Subcutaneous adipose tissue (tissue), 4 donors: ENCODE data around the gene ST6GALNAC2. TPM values are rescaled to one million over a fixed set of nuclear protein-coding genes. Genes with fewer than 3 reads are reported as not detected.

Experiments
- CTCF ChIP-seq: fragments of 450-650 bp; IDR thresholded peaks from one replicate; pipeline ENCODE4 v1.5.1; 2016; ENCODE audit warnings: low read depth, mild to moderate bottlenecking, control low read depth, antibody characterized with exemption, moderate library complexity
- total RNA-seq, 4 donors: library from RNA; depleted of rRNA; stranded (reverse); fragments of >200 nt; gene quantifications; one replicate each; pipeline ENCODE4 v1.1.0, GENCODE V29; 2016

Gene ST6GALNAC2
- total RNA-seq, 4 donors from 2014 or later: 4.2 to 18.0 (median 12.7) TPM

DNA sequence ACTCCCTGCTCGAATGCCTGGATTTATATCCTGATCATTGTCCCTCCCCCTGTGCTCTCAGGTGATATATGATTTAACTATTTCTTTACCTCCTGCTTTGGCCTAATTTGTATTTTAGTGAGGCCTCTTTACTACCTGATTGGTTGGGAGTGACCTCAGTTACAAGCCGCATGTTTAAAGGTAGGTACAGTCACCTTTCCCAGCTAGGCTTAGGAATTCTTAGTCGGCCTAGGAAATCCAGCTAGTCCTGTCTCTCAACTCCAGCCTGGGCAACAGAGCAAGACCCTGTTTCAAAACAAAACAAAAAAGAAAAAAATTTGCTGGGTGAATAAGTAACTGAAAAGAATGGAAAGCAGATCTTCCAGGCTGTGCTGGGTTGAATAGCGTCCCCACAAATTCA is 26.8 kb upstream of the ST6GALNAC2 start:
- TF ChIP-seq CTCF: no peak

- TF ChIP-seq CTCF: no peak
These were observed 26.1 kb upstream of the ST6GALNAC2 start for GRCh38 chr17:76611758-76612157.

- TF ChIP-seq CTCF: no peak
These were observed 15.4 kb upstream of the ST6GALNAC2 start for GRCh38 chr17:76601065-76601464.

DNA sequence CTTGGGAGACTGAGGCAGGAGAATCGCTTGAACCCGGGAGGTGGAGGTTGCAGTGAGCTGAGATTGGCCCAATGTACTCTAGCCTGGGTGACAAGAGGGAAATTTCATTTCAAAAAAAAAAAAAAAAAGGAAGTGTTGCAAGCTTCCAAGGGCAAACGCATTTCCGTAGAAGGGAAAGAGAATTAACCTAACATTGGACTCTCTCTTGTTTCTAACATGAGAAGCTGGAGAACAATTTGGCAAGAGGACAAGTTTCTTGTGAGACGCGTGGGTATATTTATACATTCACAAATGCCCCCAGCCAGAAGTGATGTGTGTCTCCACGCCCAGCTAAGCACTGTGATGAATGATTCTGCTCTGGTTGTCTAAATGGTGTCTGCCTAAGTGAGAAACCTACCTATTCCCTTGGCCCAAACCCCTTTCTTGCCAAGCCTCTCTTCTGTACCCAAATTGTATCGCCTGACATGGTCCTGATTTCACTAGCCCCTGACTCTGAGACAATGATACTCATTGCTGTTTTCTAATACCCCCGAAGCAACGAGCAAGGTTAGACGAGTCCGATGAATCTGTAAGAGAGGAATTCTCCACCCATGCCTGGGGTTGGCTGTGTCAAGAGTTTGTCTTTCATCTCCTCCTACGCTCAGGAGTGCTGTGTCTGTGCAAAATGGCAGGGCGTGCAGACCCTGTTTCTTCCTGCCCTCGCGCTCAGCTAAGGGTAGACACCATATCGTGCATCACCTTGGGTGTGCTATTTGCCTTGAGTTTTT is 14.2 kb upstream of the ST6GALNAC2 start:
- TF ChIP-seq CTCF: no peak

GRCh38 chr17:76598004-76598439 is 12.4 kb upstream of the ST6GALNAC2 start:
- no peak for TF ChIP-seq CTCF

DNA sequence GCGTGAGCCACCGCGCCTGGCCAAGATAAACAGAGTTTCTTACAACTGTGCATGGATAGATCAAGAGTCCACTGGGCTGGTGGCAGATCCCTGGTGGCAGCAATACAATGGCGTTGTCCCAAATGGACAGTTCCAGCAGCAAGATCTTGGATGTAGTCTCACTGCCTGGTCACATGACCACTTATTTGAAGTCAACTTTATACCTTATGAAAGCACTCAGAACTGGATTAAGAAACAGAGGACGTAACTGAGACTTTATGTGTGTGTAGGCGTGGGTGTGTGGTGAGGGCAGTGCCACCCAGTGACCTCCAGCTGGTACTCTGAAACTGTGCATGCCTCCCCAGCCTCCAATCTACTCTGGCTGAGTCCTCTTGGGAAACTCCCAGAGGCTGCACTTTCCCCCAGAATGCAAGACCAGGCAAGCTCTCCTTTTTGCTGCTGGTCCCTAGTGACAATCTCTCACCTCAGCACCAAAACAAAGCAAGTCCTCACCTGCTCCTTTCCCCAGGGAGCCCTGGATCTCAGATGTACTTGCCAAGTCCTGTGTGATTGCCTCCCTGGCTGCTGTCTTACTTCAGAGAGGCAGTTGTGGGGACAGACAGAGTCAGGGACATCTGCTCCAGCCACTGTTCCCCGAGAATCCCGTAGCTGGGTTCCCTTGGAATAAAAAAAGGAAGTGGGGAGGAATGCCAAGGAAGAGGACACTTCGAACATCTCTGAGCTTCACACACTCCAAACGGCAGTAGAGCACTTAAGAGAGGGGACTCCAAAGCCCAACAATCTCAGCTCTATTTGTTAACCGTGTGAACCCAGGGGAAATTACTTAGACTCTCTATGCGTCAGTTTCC is 11.7 kb upstream of the ST6GALNAC2 start:
- TF ChIP-seq CTCF: no peak

- TF ChIP-seq CTCF: no peak
These were observed 9.0 kb upstream of the ST6GALNAC2 start for GRCh38 chr17:76594690-76595089.
